GM06990 (cell line): ENCODE data around the gene SOX5.

Experiments used
- DNase-seq: peaks from one replicate; pipeline ENCODE4 v3.0.0-alpha.2; 2011; ENCODE audit not compliant: insufficient read length; ENCODE audit errors: extremely low read depth
- H3K27me3 ChIP-seq: replicated peaks from 2 replicates; pipeline ENCODE4 v1.6.0; 2011; ENCODE audit warnings: low read length; ENCODE audit not compliant: control insufficient read depth, insufficient read depth
- H3K36me3 ChIP-seq: 2 replicates; pipeline ENCODE4 v1.5.1; 2011; ENCODE audit warnings: low read length; ENCODE audit not compliant: control insufficient read depth, insufficient read depth
- H3K4me3 ChIP-seq: replicated peaks from 2 replicates; pipeline ENCODE4 v1.5.1; 2011; ENCODE audit warnings: low read depth, mild to moderate bottlenecking, control low read depth, low read length
- TF ChIP-seq, protein P1 (sequence below): IDR thresholded peaks from 2 replicates; pipeline ENCODE4 v1.5.1; 2011; ENCODE audit warnings: low read length, control low read depth, mild to moderate bottlenecking, inconsistent platforms; ENCODE audit not compliant: insufficient read depth, poor library complexity, severe bottlenecking

Gene SOX5

DNA sequence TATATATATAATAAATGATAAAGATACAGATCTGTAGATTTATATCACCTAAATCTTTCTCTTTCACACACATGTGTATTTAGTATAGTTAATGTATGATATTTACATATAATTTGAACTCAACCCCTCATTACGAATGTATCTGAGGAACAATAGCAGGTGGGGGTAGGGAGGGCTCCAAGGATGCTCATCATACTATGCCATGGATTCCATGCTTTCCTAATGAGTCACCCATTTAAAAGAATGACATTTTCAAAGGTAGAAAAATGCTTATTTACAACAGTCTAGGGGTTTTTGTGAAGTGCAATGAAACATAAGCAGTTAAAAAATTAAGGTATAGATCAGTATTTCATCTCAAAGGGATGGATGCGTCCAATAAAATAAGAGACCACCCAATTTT lies 181.6 kb downstream of the SOX5 start:
- no peaks in the 10 kb centered on the region for H3K27me3 ChIP-seq
- no peaks in the 10 kb centered on the region for H3K36me3 ChIP-seq
- H3K4me3 ChIP-seq: no peak overlapping the region
- no peak for DNase-seq
- TF ChIP-seq, protein P1, sequence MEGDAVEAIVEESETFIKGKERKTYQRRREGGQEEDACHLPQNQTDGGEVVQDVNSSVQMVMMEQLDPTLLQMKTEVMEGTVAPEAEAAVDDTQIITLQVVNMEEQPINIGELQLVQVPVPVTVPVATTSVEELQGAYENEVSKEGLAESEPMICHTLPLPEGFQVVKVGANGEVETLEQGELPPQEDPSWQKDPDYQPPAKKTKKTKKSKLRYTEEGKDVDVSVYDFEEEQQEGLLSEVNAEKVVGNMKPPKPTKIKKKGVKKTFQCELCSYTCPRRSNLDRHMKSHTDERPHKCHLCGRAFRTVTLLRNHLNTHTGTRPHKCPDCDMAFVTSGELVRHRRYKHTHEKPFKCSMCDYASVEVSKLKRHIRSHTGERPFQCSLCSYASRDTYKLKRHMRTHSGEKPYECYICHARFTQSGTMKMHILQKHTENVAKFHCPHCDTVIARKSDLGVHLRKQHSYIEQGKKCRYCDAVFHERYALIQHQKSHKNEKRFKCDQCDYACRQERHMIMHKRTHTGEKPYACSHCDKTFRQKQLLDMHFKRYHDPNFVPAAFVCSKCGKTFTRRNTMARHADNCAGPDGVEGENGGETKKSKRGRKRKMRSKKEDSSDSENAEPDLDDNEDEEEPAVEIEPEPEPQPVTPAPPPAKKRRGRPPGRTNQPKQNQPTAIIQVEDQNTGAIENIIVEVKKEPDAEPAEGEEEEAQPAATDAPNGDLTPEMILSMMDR: no peak

DNA sequence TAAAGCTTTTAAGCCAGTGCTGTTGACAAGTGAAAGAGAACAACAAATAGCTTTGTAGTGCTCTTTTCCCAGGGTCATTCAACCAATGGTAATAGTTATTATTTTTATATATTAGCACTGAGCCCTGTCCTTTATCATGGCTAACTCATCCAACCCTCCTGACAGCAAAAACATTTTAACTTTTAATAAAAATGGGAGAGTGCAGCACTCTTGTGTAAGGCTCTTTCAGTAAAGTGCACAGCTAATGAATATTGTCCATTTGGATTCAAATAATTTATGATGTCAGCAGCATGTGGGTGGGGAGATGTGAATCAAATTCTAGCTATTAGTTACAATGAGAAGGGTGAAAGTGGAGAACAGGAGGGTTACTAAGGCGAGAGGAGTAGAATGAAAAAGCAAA lies 185.7 kb downstream of the SOX5 start:
- H3K36me3 ChIP-seq: no peaks in the 10 kb centered on the region
- TF ChIP-seq, protein P1: no peak
- no peak for DNase-seq
- H3K4me3 ChIP-seq: no peak overlapping the region
- no peaks in the 10 kb centered on the region for H3K27me3 ChIP-seq

DNA sequence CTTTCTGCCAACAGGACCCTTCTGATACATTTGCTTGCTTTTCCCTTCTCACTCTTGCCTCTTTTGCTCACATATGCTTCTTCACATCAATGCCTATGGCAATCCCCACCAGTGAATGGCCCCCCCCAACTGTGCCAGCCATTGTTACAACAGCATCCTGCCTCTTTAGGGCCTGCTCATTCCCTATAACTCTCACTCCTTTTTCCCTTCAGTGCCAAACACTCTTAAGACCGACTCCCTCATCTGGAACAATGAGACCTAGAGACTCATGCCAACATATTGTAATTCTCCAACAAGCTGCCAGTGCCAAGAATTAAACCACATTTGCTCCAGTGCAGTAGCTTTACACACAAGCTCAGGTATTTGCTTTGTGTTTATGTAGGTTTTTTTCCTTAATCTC lies 189.0 kb downstream of the SOX5 start:
- Histone ChIP-seq H3K27me3 (no peaks in the 10 kb centered on the region), H3K4me3 (no peak overlapping the region), H3K36me3 (no peaks in the 10 kb centered on the region)
- no peak for DNase-seq
- TF ChIP-seq, protein P1: no peak

GRCh38 chr12:23758608-23759007 lies 190.9 kb downstream of the SOX5 start:
- Histone ChIP-seq H3K4me3 (no peak overlapping the region), H3K36me3 (no peaks in the 10 kb centered on the region), H3K27me3 (no peaks in the 10 kb centered on the region)
- DNase-seq: no peak
- TF ChIP-seq, protein P1: no peak

GRCh38 chr12:23757541-23757962 lies 191.9 kb downstream of the SOX5 start:
- Histone ChIP-seq H3K27me3 (no peaks in the 10 kb centered on the region), H3K4me3 (no peak overlapping the region), H3K36me3 (no peaks in the 10 kb centered on the region)
- no peak for DNase-seq
- TF ChIP-seq, protein P1: no peak

GRCh38 chr12:23756416-23756815 lies 193.1 kb downstream of the SOX5 start:
- H3K4me3 ChIP-seq: no peak overlapping the region
- H3K27me3 ChIP-seq: no peaks in the 10 kb centered on the region
- DNase-seq: no peak
- no peaks in the 10 kb centered on the region for H3K36me3 ChIP-seq
- TF ChIP-seq, protein P1: no peak
